HUDEP-2 (cell line): Measurements from ENCODE around the gene VPS11.
"Not testable (repeated sequence)": the region's sequence is repeated elsewhere in the genome, so short reads cannot be mapped to it uniquely, and the experiment has no call there.

Experiments used
- DNase-seq, 76 experiments: peaks; one replicate each; lab custom pipeline; 2025; ENCODE audit not compliant: unreplicated experiment in 76 of 76; lab: John Stamatoyannopoulos, UW

The VPS11 gene

GRCh38 chr11:119100994-119101758, 33.6 kb downstream of the VPS11 start:
- peak in 6 of 76 experiments; percentile 20 to 74 (median 35) for DNase-seq

GRCh38 chr11:119101759-119102423, 34.3 kb downstream of the VPS11 start, which contains the start of gene DPAGT1:
TSS of gene DPAGT1 (minus strand) at chr11:119101853. CDS start at chr11:119101655, 198 bp downstream.
- DNase-seq: peak in 74 of 76 experiments; percentile 21 to 91 (median 78)

- DNase-seq: not testable (repeated sequence)
These were observed 35.6 kb downstream of the VPS11 start for GRCh38 chr11:119103161-119103664.

- DNase-seq: peak in 9 of 76 experiments; percentile 5 to 43 (median 17)
These were observed 36.2 kb downstream of the VPS11 start for GRCh38 chr11:119103793-119104192.

- DNase-seq: peak in 74 of 76 experiments; percentile 50 to 96 (median 92)
These were observed 39.2 kb downstream of the VPS11 start, which contains the start of gene C2CD2L for GRCh38 chr11:119106564-119107537. TSS of gene C2CD2L (plus strand) at chr11:119107344. CDS start at chr11:119107742, 398 bp downstream.

- peak in 2 of 76 experiments; percentile 10 to 11 for DNase-seq
These were observed 40.0 kb downstream of the VPS11 start for GRCh38 chr11:119107538-119108145.

GRCh38 chr11:119108146-119108856, 40.7 kb downstream of the VPS11 start:
- peak in 26 of 76 experiments; percentile 6 to 63 (median 26) for DNase-seq

GRCh38 chr11:119108857-119109221, 41.2 kb downstream of the VPS11 start:
- no peak for DNase-seq

GRCh38 chr11:119109843-119110242, 42.2 kb downstream of the VPS11 start:
- DNase-seq: no peak

- DNase-seq: no peak
These were observed 42.8 kb downstream of the VPS11 start for GRCh38 chr11:119110439-119110838.

GRCh38 chr11:119111361-119111925, 43.8 kb downstream of the VPS11 start:
- no peak for DNase-seq

- DNase-seq: no peak
These were observed 44.8 kb downstream of the VPS11 start for GRCh38 chr11:119112314-119113020.

GRCh38 chr11:119113716-119114115, 46.1 kb downstream of the VPS11 start:
- no peak for DNase-seq

GRCh38 chr11:119114351-119114750, 46.7 kb downstream of the VPS11 start:
- DNase-seq: no peak

GRCh38 chr11:119115484-119116234, 48.0 kb downstream of the VPS11 start:
- DNase-seq: no peak

- DNase-seq: no peak
These were observed 48.6 kb downstream of the VPS11 start for GRCh38 chr11:119116235-119116594.

GRCh38 chr11:119116601-119117000, 49.0 kb downstream of the VPS11 start:
- no peak for DNase-seq
